ENCODE data around the gene MAP3K21. TPM values are rescaled to one million over a fixed set of nuclear protein-coding genes. Genes with fewer than 3 reads are reported as not detected.
A peak's percentile ranks its signal among the peaks of the same experiment; 100 is the strongest.

The MAP3K21 gene
- total RNA-seq, 5 donors from 2014 or later (not counting 1 experiment from before 2014, with no cell fraction given) = 1.0 to 2.4 (median 1.7) TPM

- DNase-seq = no peak
- H3K9me3 ChIP-seq = no peaks in the 10 kb centered on the region
- POLR2A ChIA-PET = no interaction called here
- Mint-ChIP-seq H3K27me3 (no peaks in the 10 kb centered on the region), H3K4me1 (peaks cover 0 to 7% (median 2%) of the 10 kb centered on the region in 3 donors), H3K27ac (no peak overlapping the region), H3K9me3 (no peaks in the 10 kb centered on the region), H3K4me3 (no peak overlapping the region), H3K36me3 (peaks cover 2% of the 10 kb centered on the region)
- CTCF ChIA-PET = no interaction called here
- no peak overlapping the region for H3K27ac ChIP-seq (ENCODE audit: low read length)
- no peaks in the 10 kb centered on the region for H3K36me3 ChIP-seq (ENCODE audit: control insufficient read depth in 2 of 2, extremely low read depth in 1 of 2, insufficient read depth in 1 of 2, low read length in 1 of 2)
- no peaks in the 10 kb centered on the region for H3K27me3 ChIP-seq (replicated peaks in 1 of 2; ENCODE audit: control insufficient read depth in 2 of 2, extremely low read depth in 1 of 2, insufficient read depth in 2 of 2, low read length in 1 of 2)
- H3K4me1 ChIP-seq (ENCODE audit: control insufficient read depth in 1 of 2, extremely low read depth in 1 of 2, insufficient read depth in 2 of 2, low read length in 2 of 2) = no peaks in the 10 kb centered on the region
- ATAC-seq (replicated peaks in 1 of 4) = no peak
- no peak overlapping the region for H3K4me3 ChIP-seq (ENCODE audit: control insufficient read depth in 1 of 2, extremely low read depth in 1 of 2, low read length in 1 of 2)
Observed at GRCh38 chr1:233354983-233355382, 27.5 kb downstream of the MAP3K21 start.

GRCh38 chr1:233355841-233356704 lies 28.5 kb downstream of the MAP3K21 start:
- H3K27ac ChIP-seq (ENCODE audit: low read length) = no peak overlapping the region
- no peak overlapping the region for H3K4me3 ChIP-seq (ENCODE audit: control insufficient read depth in 1 of 2, extremely low read depth in 1 of 2, low read length in 1 of 2)
- POLR2A ChIA-PET = no interaction called here
- no peaks in the 10 kb centered on the region for H3K4me1 ChIP-seq (ENCODE audit: control insufficient read depth in 1 of 2, extremely low read depth in 1 of 2, insufficient read depth in 2 of 2, low read length in 2 of 2)
- CTCF ChIA-PET = no interaction called here
- Mint-ChIP-seq H3K36me3 (peaks cover 2% of the 10 kb centered on the region), H3K4me1 (peaks cover 0 to 7% (median 2%) of the 10 kb centered on the region in 3 donors), H3K9me3 (no peaks in the 10 kb centered on the region), H3K4me3 (no peak overlapping the region), H3K27ac (no peak overlapping the region), H3K27me3 (no peaks in the 10 kb centered on the region)
- WGBS (ENCODE audit: insufficient coverage) = 56% methylated on average over 2 of the region's 8 CpGs
- no peaks in the 10 kb centered on the region for H3K27me3 ChIP-seq (replicated peaks in 1 of 2; ENCODE audit: control insufficient read depth in 2 of 2, extremely low read depth in 1 of 2, insufficient read depth in 2 of 2, low read length in 1 of 2)
- H3K36me3 ChIP-seq (ENCODE audit: control insufficient read depth in 2 of 2, extremely low read depth in 1 of 2, insufficient read depth in 1 of 2, low read length in 1 of 2) = no peaks in the 10 kb centered on the region
- ATAC-seq (replicated peaks in 1 of 4) (no peak), DNase-seq (peak in 1 of 35 experiments; percentile 19)
- H3K9me3 ChIP-seq = no peaks in the 10 kb centered on the region

GRCh38 chr1:233356705-233356987 lies 29.1 kb downstream of the MAP3K21 start:
- ATAC-seq (replicated peaks in 1 of 4) = no peak
- DNase-seq = no peak
- Histone ChIP-seq H3K9me3 (no peaks in the 10 kb centered on the region), H3K4me1 (ENCODE audit: control insufficient read depth in 1 of 2, extremely low read depth in 1 of 2, insufficient read depth in 2 of 2, low read length in 2 of 2) (no peaks in the 10 kb centered on the region), H3K36me3 (ENCODE audit: control insufficient read depth in 2 of 2, extremely low read depth in 1 of 2, insufficient read depth in 1 of 2, low read length in 1 of 2) (no peaks in the 10 kb centered on the region), H3K4me3 (ENCODE audit: control insufficient read depth in 1 of 2, extremely low read depth in 1 of 2, low read length in 1 of 2) (no peak overlapping the region), H3K27ac (ENCODE audit: low read length) (no peak overlapping the region), H3K27me3 (replicated peaks in 1 of 2; ENCODE audit: control insufficient read depth in 2 of 2, extremely low read depth in 1 of 2, insufficient read depth in 2 of 2, low read length in 1 of 2) (no peaks in the 10 kb centered on the region)
- H3K27me3 Mint-ChIP-seq = no peaks in the 10 kb centered on the region
- no peak overlapping the region for H3K27ac Mint-ChIP-seq
- no CpG with 5 or more reads among the region's 3 CpGs for WGBS (ENCODE audit: insufficient coverage)
- H3K4me3 Mint-ChIP-seq = no peak overlapping the region
- no peaks in the 10 kb centered on the region for H3K9me3 Mint-ChIP-seq
- peaks cover 0 to 7% (median 2%) of the 10 kb centered on the region in 3 donors for H3K4me1 Mint-ChIP-seq
- peaks cover 2% of the 10 kb centered on the region for H3K36me3 Mint-ChIP-seq
- ChIA-PET CTCF (no interaction called here), POLR2A (no interaction called here)

- WGBS (ENCODE audit: insufficient coverage) = 90% methylated on average over 3 of the region's 6 CpGs
- no peak for ATAC-seq (replicated peaks in 1 of 4)
- CTCF ChIA-PET = no interaction called here
Observed at GRCh38 chr1:233357595-233358397, 30.3 kb downstream of the MAP3K21 start.

GRCh38 chr1:233359431-233359830 lies 31.9 kb downstream of the MAP3K21 start:
- H3K4me3 Mint-ChIP-seq = no peak overlapping the region
- H3K9me3 Mint-ChIP-seq = no peaks in the 10 kb centered on the region
- Histone ChIP-seq H3K4me3 (ENCODE audit: control insufficient read depth in 1 of 2, extremely low read depth in 1 of 2, low read length in 1 of 2) (no peak overlapping the region), H3K27me3 (replicated peaks in 1 of 2; ENCODE audit: control insufficient read depth in 2 of 2, extremely low read depth in 1 of 2, insufficient read depth in 2 of 2, low read length in 1 of 2) (no peaks in the 10 kb centered on the region), H3K36me3 (ENCODE audit: control insufficient read depth in 2 of 2, extremely low read depth in 1 of 2, insufficient read depth in 1 of 2, low read length in 1 of 2) (no peaks in the 10 kb centered on the region), H3K9me3 (no peaks in the 10 kb centered on the region), H3K27ac (ENCODE audit: low read length) (no peak overlapping the region), H3K4me1 (ENCODE audit: control insufficient read depth in 1 of 2, extremely low read depth in 1 of 2, insufficient read depth in 2 of 2, low read length in 2 of 2) (no peaks in the 10 kb centered on the region)
- H3K36me3 Mint-ChIP-seq = peaks cover 2% of the 10 kb centered on the region
- ChIA-PET POLR2A (no interaction called here), CTCF (no interaction called here)
- H3K27me3 Mint-ChIP-seq = no peaks in the 10 kb centered on the region
- no peak for ATAC-seq (replicated peaks in 1 of 4)
- no peak overlapping the region for H3K27ac Mint-ChIP-seq
- WGBS (ENCODE audit: insufficient coverage) = no CpG with 5 or more reads among the region's 5 CpGs
- H3K4me1 Mint-ChIP-seq = peaks cover 0 to 7% (median 2%) of the 10 kb centered on the region in 3 donors
- no peak for DNase-seq

More at GRCh38 chr1:233357595-233358397, 30.3 kb downstream of the MAP3K21 start:
- Histone ChIP-seq H3K36me3 (ENCODE audit: control insufficient read depth in 2 of 2, extremely low read depth in 1 of 2, insufficient read depth in 1 of 2, low read length in 1 of 2) (no peaks in the 10 kb centered on the region), H3K4me3 (ENCODE audit: control insufficient read depth in 1 of 2, extremely low read depth in 1 of 2, low read length in 1 of 2) (no peak overlapping the region), H3K4me1 (ENCODE audit: control insufficient read depth in 1 of 2, extremely low read depth in 1 of 2, insufficient read depth in 2 of 2, low read length in 2 of 2) (no peaks in the 10 kb centered on the region), H3K27ac (ENCODE audit: low read length) (no peak overlapping the region), H3K27me3 (replicated peaks in 1 of 2; ENCODE audit: control insufficient read depth in 2 of 2, extremely low read depth in 1 of 2, insufficient read depth in 2 of 2, low read length in 1 of 2) (no peaks in the 10 kb centered on the region), H3K9me3 (no peaks in the 10 kb centered on the region)
- Mint-ChIP-seq H3K27me3 (no peaks in the 10 kb centered on the region), H3K36me3 (peaks cover 2% of the 10 kb centered on the region), H3K4me3 (no peak overlapping the region), H3K4me1 (peaks cover 0 to 7% (median 2%) of the 10 kb centered on the region in 3 donors), H3K9me3 (no peaks in the 10 kb centered on the region), H3K27ac (no peak overlapping the region)
- DNase-seq = no peak
- POLR2A ChIA-PET = no interaction called here

- no peak overlapping the region for H3K27ac ChIP-seq (ENCODE audit: low read length)
- H3K27ac Mint-ChIP-seq = no peak overlapping the region
- POLR2A ChIA-PET = no interaction called here
- H3K9me3 Mint-ChIP-seq = no peaks in the 10 kb centered on the region
- H3K4me3 ChIP-seq (ENCODE audit: control insufficient read depth in 1 of 2, extremely low read depth in 1 of 2, low read length in 1 of 2) = no peak overlapping the region
- H3K36me3 ChIP-seq (ENCODE audit: control insufficient read depth in 2 of 2, extremely low read depth in 1 of 2, insufficient read depth in 1 of 2, low read length in 1 of 2) = no peaks in the 10 kb centered on the region
- H3K4me1 Mint-ChIP-seq = peaks cover 0 to 7% (median 2%) of the 10 kb centered on the region in 3 donors
- WGBS (ENCODE audit: insufficient coverage) = no CpG with 5 or more reads among the region's 2 CpGs
- H3K27me3 Mint-ChIP-seq = peaks cover 0 to 3% of the 10 kb centered on the region in 2 donors
- H3K36me3 Mint-ChIP-seq = peaks cover 2% of the 10 kb centered on the region
- no peak for DNase-seq
- H3K4me3 Mint-ChIP-seq = no peak overlapping the region
- ATAC-seq (replicated peaks in 1 of 4) = no peak
- H3K9me3 ChIP-seq = no peaks in the 10 kb centered on the region
- CTCF ChIA-PET = no interaction called here
- no peaks in the 10 kb centered on the region for H3K4me1 ChIP-seq (ENCODE audit: control insufficient read depth in 1 of 2, extremely low read depth in 1 of 2, insufficient read depth in 2 of 2, low read length in 2 of 2)
- no peaks in the 10 kb centered on the region for H3K27me3 ChIP-seq (replicated peaks in 1 of 2; ENCODE audit: control insufficient read depth in 2 of 2, extremely low read depth in 1 of 2, insufficient read depth in 2 of 2, low read length in 1 of 2)
Observed at GRCh38 chr1:233359905-233360304, 32.4 kb downstream of the MAP3K21 start.
